IMR-90 (cell line): ENCODE data around the gene PCDHGA9. TPM values are rescaled to one million over a fixed set of nuclear protein-coding genes. Genes with fewer than 3 reads are reported as not detected.
"Not testable (repeated sequence)": the region's sequence is repeated elsewhere in the genome, so short reads cannot be mapped to it uniquely, and the experiment has no call there.

Experiments used
- ATAC-seq: fragments of 200-7000 bp; cut with Tn5 transposase; 2 replicates; pipeline ENCODE4 v1.9.1; 2020; ENCODE audit warnings: low read depth, mild to moderate bottlenecking, moderate library complexity
- BruUV-seq: library from RNA; stranded (reverse); fragments of 400-500 nt; replicated peaks from 2 replicates; lab custom pipeline; 2021; lab: Mats Ljungman, UMichigan
- CTCF ChIA-PET: fragments of 300-600 bp; formaldehyde crosslinking; extraction: SDS; loops from one replicate; lab custom pipeline; 2021; ENCODE audit warnings: antibody characterized with exemption; lab: Yijun Ruan, JAX
- POLR2A ChIA-PET: fragments of 300-600 bp; sonication (Branson Sonifier 250); formaldehyde crosslinking; loops from one replicate; lab custom pipeline; 2022; ENCODE audit warnings: antibody characterized with exemption; ENCODE audit not compliant: unreplicated experiment; lab: Charles Lee
- DNase-seq: peaks from one replicate; pipeline ENCODE4 v3.0.0; 2013
- H2AFZ ChIP-seq: replicated peaks from 2 replicates; pipeline ENCODE3; 2013; ENCODE audit warnings: low read length, mild to moderate bottlenecking; ENCODE audit not compliant: poor library complexity
- H2AK5ac ChIP-seq: 2 replicates; pipeline ENCODE4 v1.6.1; 2013; ENCODE audit warnings: low read depth, low read length, inconsistent platforms
- H2AK9ac ChIP-seq: replicated peaks from 2 replicates; pipeline ENCODE3; 2013; ENCODE audit warnings: mild to moderate bottlenecking, low read depth, low read length, moderate library complexity; ENCODE audit not compliant: poor library complexity
- H2BK120ac ChIP-seq: 2 replicates; pipeline ENCODE4 v1.6.1; 2013; ENCODE audit warnings: low read depth, low read length, inconsistent platforms
- H2BK15ac ChIP-seq: 3 replicates; pipeline ENCODE4 v1.6.1; 2013; ENCODE audit warnings: low read depth, low read length, inconsistent platforms
- H2BK20ac ChIP-seq: 2 replicates; pipeline ENCODE4 v1.6.1; 2013; ENCODE audit warnings: low read depth, mild to moderate bottlenecking, inconsistent platforms, low read length, moderate library complexity
- H2BK5ac ChIP-seq: 2 replicates; pipeline ENCODE4 v1.6.1; 2013; ENCODE audit warnings: mild to moderate bottlenecking, low read depth, low read length, inconsistent platforms; ENCODE audit not compliant: poor library complexity, severe bottlenecking
- H3K14ac ChIP-seq: replicated peaks from 2 replicates; pipeline ENCODE4 v1.6.1; 2013; ENCODE audit warnings: low read depth, low read length, inconsistent platforms
- H3K18ac ChIP-seq: 2 replicates; pipeline ENCODE4 v1.6.1; 2013; ENCODE audit warnings: low read depth, low read length, control low read depth
- H3K23ac ChIP-seq: 2 replicates; pipeline ENCODE4 v1.6.1; 2013; ENCODE audit warnings: low read depth, low read length, inconsistent platforms
- H3K27ac ChIP-seq: 2 replicates; pipeline ENCODE4 v1.5.1; 2013; ENCODE audit warnings: mild to moderate bottlenecking, control low read depth, low read length; ENCODE audit not compliant: insufficient read depth
- H3K27me3 ChIP-seq: 2 replicates; pipeline ENCODE4 v1.6.1; 2013; ENCODE audit warnings: low read length; ENCODE audit not compliant: control insufficient read depth, insufficient read depth
- H3K36me3 ChIP-seq: 2 replicates; pipeline ENCODE4 v1.6.1; 2013; ENCODE audit warnings: low read length, mixed read lengths; ENCODE audit not compliant: control insufficient read depth, insufficient read depth
- H3K4ac ChIP-seq: 2 replicates; pipeline ENCODE4 v1.6.1; 2013; ENCODE audit warnings: low read depth, low read length, inconsistent platforms
- H3K4me1 ChIP-seq: 2 replicates; pipeline ENCODE4 v1.6.1; 2013; ENCODE audit warnings: low read length, mixed read lengths; ENCODE audit not compliant: control insufficient read depth, insufficient read depth
- H3K4me2 ChIP-seq: 2 replicates; pipeline ENCODE4 v1.6.1; 2013; ENCODE audit warnings: low read depth, mild to moderate bottlenecking, control low read depth, low read length, moderate library complexity
- H3K4me3 ChIP-seq: 2 replicates; pipeline ENCODE4 v1.5.1; 2013; ENCODE audit warnings: low read depth, mild to moderate bottlenecking, control low read depth, low read length, moderate library complexity; ENCODE audit not compliant: insufficient read depth
- H3K56ac ChIP-seq: 2 replicates; pipeline ENCODE4 v1.6.1; 2013; ENCODE audit warnings: low read length, inconsistent platforms; ENCODE audit not compliant: insufficient read depth; ENCODE audit errors: extremely low read depth
- H3K79me1 ChIP-seq, 2 experiments: 2 replicates each; pipeline ENCODE4 v1.6.1; 2013; ENCODE audit warnings: low read length in 2 of 2, inconsistent platforms in 1 of 2, low read depth in 1 of 2
- H3K9ac ChIP-seq: 2 replicates; pipeline ENCODE4 v1.6.1; 2013; ENCODE audit warnings: low read depth, low read length, control low read depth
- H3K9me1 ChIP-seq: 2 replicates; pipeline ENCODE4 v1.6.1; 2013; ENCODE audit warnings: low read length, inconsistent platforms; ENCODE audit not compliant: insufficient read depth
- H3K9me3 ChIP-seq: 2 replicates; pipeline ENCODE4 v1.6.1; 2013; ENCODE audit warnings: low read length; ENCODE audit not compliant: control insufficient read depth, insufficient read depth
- H4K20me1 ChIP-seq: 2 replicates; pipeline ENCODE4 v1.6.1; 2013; ENCODE audit warnings: low read length, inconsistent platforms; ENCODE audit not compliant: insufficient read depth
- H4K5ac ChIP-seq: 2 replicates; pipeline ENCODE4 v1.6.1; 2013; ENCODE audit warnings: mild to moderate bottlenecking, low read depth, low read length, control low read depth
- H4K8ac ChIP-seq, 2 experiments: 2 replicates each; pipeline ENCODE4 v1.6.1; 2013; ENCODE audit warnings: low read depth in 2 of 2, low read length in 2 of 2, control low read depth in 1 of 2, inconsistent platforms in 1 of 2
- H4K91ac ChIP-seq: 2 replicates; pipeline ENCODE4 v1.6.1; 2013; ENCODE audit warnings: low read depth, low read length, inconsistent platforms; ENCODE audit not compliant: insufficient read depth
- WGBS, 2 experiments: methylation state at CpG; one replicate each; pipeline versions ENCODE4 v1.1.5 to v1.1.7; 2013; ENCODE audit warnings: missing lambda C conversion rate in 2 of 2; ENCODE audit not compliant: insufficient read length in 1 of 2; ENCODE audit errors: extremely low coverage in 2 of 2; 5-methylcytosine and 5-hydroxymethylcytosine counted together
- dilution Hi-C: fragments of 300-500 bp; cut with HindIII; formaldehyde crosslinking; loops from one replicate; pipeline ENCODE4 v1.14.3; 2018; ENCODE audit warnings: low sequenced_read_pairs; ENCODE audit not compliant: unreplicated experiment
- in situ Hi-C: fragments of 300-500 bp; cut with MboI; formaldehyde crosslinking; loops from 3 replicates; pipeline ENCODE4 v1.14.3; 2019; ENCODE audit warnings: low sequenced_read_pairs, inconsistent platforms, mixed read lengths
- intact Hi-C: fragments of 100-400 bp; cut with micrococcal nuclease; formaldehyde crosslinking; loops from 2 replicates; pipeline ENCODE4 v1.10.0; 2022
- polyA plus RNA-seq, 3 experiments: library from polyadenylated mRNA; depleted of rRNA; stranded (reverse); fragments of >200 nt; gene quantifications; 2 replicates each; pipeline ENCODE4 v1.2.3, GENCODE V29; 2012; ENCODE audit warnings: low replicate concordance in 1 of 3
- total RNA-seq: library from RNA; depleted of rRNA; stranded (reverse); fragments of >200 nt; gene quantifications from 2 replicates; pipeline ENCODE4 v1.2.3, GENCODE V29; 2012

The PCDHGA9 gene
- total and polyA plus RNA-seq, 2 of the 4 experiments (the other 2 are of a cell fraction): 1.8 to 4.5 TPM

DNA sequence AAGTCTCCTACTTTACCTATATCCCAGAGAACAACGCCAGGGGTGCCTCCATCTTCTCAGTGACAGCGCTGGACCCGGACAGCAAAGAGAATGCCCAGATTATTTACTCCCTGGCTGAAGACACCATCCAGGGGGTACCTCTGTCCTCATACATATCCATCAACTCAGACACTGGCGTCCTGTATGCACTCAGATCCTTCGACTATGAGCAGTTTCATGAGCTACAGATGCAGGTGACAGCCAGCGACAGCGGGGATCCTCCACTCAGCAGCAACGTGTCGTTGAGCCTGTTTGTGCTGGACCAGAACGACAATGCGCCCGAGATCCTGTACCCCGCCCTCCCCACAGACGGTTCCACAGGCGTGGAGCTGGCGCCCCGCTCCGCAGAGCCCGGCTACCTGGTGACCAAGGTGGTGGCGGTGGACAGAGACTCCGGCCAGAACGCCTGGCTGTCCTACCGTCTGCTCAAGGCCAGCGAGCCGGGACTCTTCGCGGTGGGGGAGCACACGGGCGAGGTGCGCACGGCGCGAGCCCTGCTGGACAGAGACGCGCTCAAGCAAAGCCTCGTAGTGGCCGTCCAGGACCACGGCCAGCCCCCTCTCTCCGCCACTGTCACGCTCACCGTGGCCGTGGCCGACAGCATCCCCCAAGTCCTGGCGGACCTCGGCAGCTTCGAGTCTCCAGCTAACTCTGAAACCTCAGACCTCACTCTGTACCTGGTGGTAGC, 12.1 kb downstream of the PCDHGA9 start:
- H2AFZ ChIP-seq, H3K4me1 ChIP-seq, POLR2A ChIA-PET, dilution Hi-C loops, H3K9ac ChIP-seq, H3K4ac ChIP-seq, H3K27me3 ChIP-seq, DNase-seq, H4K91ac ChIP-seq, H3K9me1 ChIP-seq, H3K4me2 ChIP-seq, ATAC-seq, H3K14ac ChIP-seq, H2BK20ac ChIP-seq, H4K5ac ChIP-seq, H2BK5ac ChIP-seq, H3K4me3 ChIP-seq, H3K18ac ChIP-seq, H3K56ac ChIP-seq, H2BK120ac ChIP-seq, H3K23ac ChIP-seq, BruUV-seq, H2AK5ac ChIP-seq, H3K27ac ChIP-seq, H4K8ac ChIP-seq, H2AK9ac ChIP-seq, H2BK15ac ChIP-seq, H4K20me1 ChIP-seq: not testable (repeated sequence)
- H3K79me1 ChIP-seq: peaks cover 11 to 16% of the 10 kb centered on the region in 2 experiments
- in situ Hi-C loops (loop anchor here (5.0 kb wide), 1 partner anchor 148 kb away; no protein-coding TSS in a partner anchor), intact Hi-C loops (loop anchor here (5.0 kb wide), 2 partner anchors 63 to 87 kb away; partner anchors contain the start of gene PCDHGC3)
- peaks cover 17% of the 10 kb centered on the region for H3K36me3 ChIP-seq
- H3K9me3 ChIP-seq: peaks cover 50% of the 10 kb centered on the region
- CTCF ChIA-PET: interaction anchor here (2.6 kb wide), 1 partner anchor 144 kb away, joined by 25 read pairs; no protein-coding TSS in a partner anchor
- WGBS, 2 experiments: 49% methylated on average over 11 of the region's 46 CpGs; no CpG with 5 or more reads in 1 of the 2 experiments

DNA sequence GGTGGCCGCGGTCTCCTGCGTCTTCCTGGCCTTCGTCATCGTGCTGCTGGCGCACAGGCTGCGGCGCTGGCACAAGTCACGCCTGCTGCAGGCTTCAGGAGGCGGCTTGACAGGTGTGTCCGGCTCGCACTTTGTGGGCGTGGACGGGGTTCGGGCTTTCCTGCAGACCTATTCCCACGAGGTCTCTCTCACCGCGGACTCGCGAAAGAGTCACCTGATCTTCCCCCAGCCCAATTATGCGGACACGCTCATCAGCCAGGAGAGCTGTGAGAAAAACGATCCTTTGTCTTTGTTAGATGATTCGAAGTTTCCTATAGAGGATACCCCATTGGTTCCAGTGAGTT, 12.7 kb downstream of the PCDHGA9 start:
- in situ Hi-C loops (loop anchor here (5.0 kb wide), 1 partner anchor 147 kb away; no protein-coding TSS in a partner anchor), intact Hi-C loops (loop anchor here (5.0 kb wide), 1 partner anchor 62 kb away; the partner anchor contains the start of gene PCDHGC3)
- H4K5ac ChIP-seq, BruUV-seq, H3K27me3 ChIP-seq, DNase-seq, CTCF ChIA-PET, H3K27ac ChIP-seq, H3K4me1 ChIP-seq, H3K4me2 ChIP-seq, H2BK5ac ChIP-seq, H3K18ac ChIP-seq, POLR2A ChIA-PET, H3K9me1 ChIP-seq, H4K8ac ChIP-seq, H2AFZ ChIP-seq, H2AK9ac ChIP-seq, H3K4ac ChIP-seq, H3K9ac ChIP-seq, H2BK20ac ChIP-seq, dilution Hi-C loops, H4K20me1 ChIP-seq, ATAC-seq, H3K56ac ChIP-seq, H3K23ac ChIP-seq, H2AK5ac ChIP-seq, H4K91ac ChIP-seq, H2BK15ac ChIP-seq, H2BK120ac ChIP-seq, H3K14ac ChIP-seq, H3K4me3 ChIP-seq: not testable (repeated sequence)
- peaks cover 48% of the 10 kb centered on the region for H3K9me3 ChIP-seq
- WGBS, 2 experiments: 57% methylated on average over 8 of the region's 24 CpGs; no CpG with 5 or more reads in 1 of the 2 experiments
- H3K36me3 ChIP-seq: peaks cover 17% of the 10 kb centered on the region
- peaks cover 11 to 16% of the 10 kb centered on the region in 2 experiments for H3K79me1 ChIP-seq
